HCT116 (cell line): ENCODE data around the gene SMG6. TPM values are rescaled to one million over a fixed set of nuclear protein-coding genes. Genes with fewer than 3 reads are reported as not detected.

ENCODE experiments used
- ATAC-seq: fragments of 200-7000 bp; cut with Tn5 transposase; 2 replicates; pipeline ENCODE4 v1.9.1; 2020; ENCODE audit warnings: mild to moderate bottlenecking, moderate library complexity
- BruUV-seq: library from RNA; stranded (reverse); fragments of 400-500 nt; replicated peaks from 2 replicates; lab custom pipeline; 2021; lab: Mats Ljungman, UMichigan
- CTCF ChIA-PET: fragments of 300-600 bp; sonication (Branson Sonifier 250); formaldehyde crosslinking; loops from one replicate; lab custom pipeline; 2021; ENCODE audit warnings: antibody characterized with exemption; lab: Charles Lee
- POLR2A ChIA-PET: fragments of 300-600, 350-600 bp; sonication (Branson Sonifier 250); formaldehyde crosslinking; loops from one replicate; lab custom pipeline; 2021; ENCODE audit warnings: antibody characterized with exemption; lab: Charles Lee
- RAD21 ChIA-PET, 2 experiments: fragments of 300-600 bp; sonication (Branson Sonifier 250); formaldehyde crosslinking; loops; one replicate each; lab custom pipeline; 2023; ENCODE audit warnings: low total read pairs in 2 of 2; ENCODE audit not compliant: uncharacterized antibody in 2 of 2, unreplicated experiment in 2 of 2, low non-redundant PET in 1 of 2; lab: Charles Lee
- DNase-seq: peaks from one replicate; pipeline ENCODE4 v3.0.0-alpha.2; 2010; ENCODE audit warnings: low read depth, low spot score
- H2AFZ ChIP-seq: fragments of 200-600 bp; shearing (Covaris generic), sonication (generic); 2 replicates; pipeline ENCODE4 v1.6.1; 2017; ENCODE audit warnings: low read depth, mixed run types, mixed read lengths, antibody characterized with exemption, low read length; ENCODE audit not compliant: poor library complexity, severe bottlenecking
- H3K27ac ChIP-seq: 2 replicates; pipeline ENCODE4 v1.5.1; 2012; ENCODE audit warnings: low read depth, low read length
- H3K27me3 ChIP-seq: fragments of 200-600 bp; sonication (generic); 2 replicates; pipeline ENCODE4 v1.6.1; 2016; ENCODE audit warnings: mixed run types, low read length, mixed read lengths; ENCODE audit not compliant: insufficient read depth
- H3K36me3 ChIP-seq, 2 experiments: fragments of 200-500 bp in 1 of 2; fragments of 200-600 bp in 1 of 2; sonication (Bioruptor generic) in 1 of 2; sonication (generic) in 1 of 2; 2 replicates each; pipeline versions ENCODE4 v1.5.1 to v1.6.1; 2014 to 2016; ENCODE audit warnings: low read length in 2 of 2, inconsistent platforms in 1 of 2, mixed read lengths in 1 of 2, mixed run types in 1 of 2; ENCODE audit not compliant: insufficient read depth in 2 of 2, control insufficient read depth in 1 of 2
- H3K4me1 ChIP-seq, 2 experiments: fragments of 200-600 bp in 1 of 2; sonication (generic) in 1 of 2; 2 replicates each; pipeline versions ENCODE4 v1.5.1 to v1.6.1; 2012 to 2017; ENCODE audit warnings: low read length in 2 of 2, inconsistent platforms in 1 of 2, mild to moderate bottlenecking in 1 of 2, mixed read lengths in 1 of 2, mixed run types in 1 of 2, moderate library complexity in 1 of 2; ENCODE audit not compliant: insufficient read depth in 2 of 2, control insufficient read depth in 1 of 2
- H3K4me2 ChIP-seq: fragments of 200-600 bp; sonication (generic); 2 replicates; pipeline ENCODE4 v1.6.1; 2017; ENCODE audit warnings: mixed run types, low read length, mixed read lengths
- H3K4me3 ChIP-seq, 2 experiments: fragments of 200-600 bp in 1 of 2; sonication (generic) in 1 of 2; replicated peaks in 1 of 2; 2 replicates each; pipeline ENCODE4 v1.5.1; 2011 to 2016; ENCODE audit warnings: low read length in 2 of 2, control low read depth in 1 of 2, low read depth in 1 of 2, mild to moderate bottlenecking in 1 of 2, mixed read lengths in 1 of 2, mixed run types in 1 of 2
- H3K79me2 ChIP-seq: fragments of 200-600 bp; sonication (generic); 2 replicates; pipeline ENCODE4 v1.6.1; 2017; ENCODE audit warnings: mild to moderate bottlenecking, mixed run types, low read length, moderate library complexity, mixed read lengths; ENCODE audit not compliant: insufficient read depth
- H3K9ac ChIP-seq: fragments of 200-600 bp; sonication (generic); 2 replicates; pipeline ENCODE4 v1.6.1; 2016; ENCODE audit warnings: low read length, mixed read lengths
- H3K9me2 ChIP-seq: fragments of 200-600 bp; sonication (generic), shearing (Covaris generic); 2 replicates; pipeline ENCODE4 v1.6.1; 2017; ENCODE audit warnings: mixed run types, mild to moderate bottlenecking, moderate library complexity; ENCODE audit not compliant: insufficient read depth
- H3K9me3 ChIP-seq, 2 experiments: fragments of 200-500 bp in 1 of 2; fragments of 200-600 bp in 1 of 2; sonication (Bioruptor generic) in 1 of 2; sonication (generic) in 1 of 2; 2 replicates each; pipeline ENCODE4 v1.6.1; 2014 to 2017; ENCODE audit warnings: low read length in 2 of 2, mixed read lengths in 2 of 2, inconsistent platforms in 1 of 2, low read depth in 1 of 2, mild to moderate bottlenecking in 1 of 2, mixed run types in 1 of 2, moderate library complexity in 1 of 2; ENCODE audit not compliant: control insufficient read depth in 1 of 2, insufficient read depth in 1 of 2
- H4K20me1 ChIP-seq: fragments of 200-600 bp; sonication (generic), shearing (Covaris generic); 2 replicates; pipeline ENCODE4 v1.6.1; 2017; ENCODE audit warnings: mixed run types, mild to moderate bottlenecking, moderate library complexity; ENCODE audit not compliant: insufficient read depth
- ATF3 ChIP-seq: IDR thresholded peaks from 2 replicates; pipeline ENCODE4 v1.6.1; 2012
- ELF1 ChIP-seq: IDR thresholded peaks from 2 replicates; pipeline ENCODE4 v1.6.1; 2012; ENCODE audit warnings: low read depth, borderline replicate concordance
- EZH2 ChIP-seq: fragments of 200-600 bp; sonication (generic); IDR thresholded peaks from 2 replicates; pipeline ENCODE4 v1.6.1; 2017; ENCODE audit warnings: antibody characterized with exemption, mixed run types
- EZH2phosphoT487 ChIP-seq: fragments of 200-600 bp; IDR thresholded peaks from 2 replicates; pipeline ENCODE4 v1.6.1; 2018; ENCODE audit warnings: antibody characterized with exemption, borderline replicate concordance
- FOSL1 ChIP-seq: IDR thresholded peaks from 2 replicates; pipeline ENCODE4 v1.6.1; 2012; ENCODE audit warnings: low read depth
- JUND ChIP-seq: IDR thresholded peaks from 2 replicates; pipeline ENCODE4 v1.6.1; 2012
- MAX ChIP-seq: IDR thresholded peaks from 2 replicates; pipeline ENCODE4 v1.6.1; 2012
- POLR2AphosphoS5 ChIP-seq: IDR thresholded peaks from 2 replicates; pipeline ENCODE4 v1.6.1; 2011; ENCODE audit warnings: mild to moderate bottlenecking, low read depth, low read length, moderate library complexity
- RAD21 ChIP-seq: IDR thresholded peaks from 2 replicates; pipeline ENCODE4 v1.6.1; 2012; ENCODE audit warnings: low read depth, mild to moderate bottlenecking
- REST ChIP-seq: IDR thresholded peaks from 2 replicates; pipeline ENCODE4 v1.6.1; 2012; ENCODE audit warnings: low read depth
- SIN3A ChIP-seq: IDR thresholded peaks from 2 replicates; pipeline ENCODE4 v1.6.1; 2012; ENCODE audit warnings: low read depth
- SP1 ChIP-seq: IDR thresholded peaks from 2 replicates; pipeline ENCODE4 v1.6.1; 2012; ENCODE audit warnings: low read depth
- SRF ChIP-seq: IDR thresholded peaks from 2 replicates; pipeline ENCODE4 v1.6.1; 2012; ENCODE audit warnings: low read depth
- YY1 ChIP-seq: IDR thresholded peaks from 2 replicates; pipeline ENCODE4 v1.6.1; 2011; ENCODE audit warnings: low read length, low read depth, moderate library complexity, mild to moderate bottlenecking; ENCODE audit not compliant: insufficient replicate concordance; ENCODE audit errors: extremely low read depth
- ZFX ChIP-seq: fragments of 450-650 bp; IDR thresholded peaks from 2 replicates; pipeline ENCODE4 v1.6.1; 2017
- ZNF274 ChIP-seq: fragments of 200-500 bp; sonication (Bioruptor generic); IDR thresholded peaks from 2 replicates; pipeline ENCODE4 v1.6.1; 2014; ENCODE audit warnings: mild to moderate bottlenecking, low read depth, low read length, inconsistent platforms
- intact Hi-C: fragments of 100-400 bp; cut with micrococcal nuclease; formaldehyde crosslinking; loops from 2 replicates; pipeline ENCODE4 v1.10.0; 2022
- total RNA-seq: library from RNA; stranded (reverse); gene quantifications from one replicate; pipeline ENCODE4 v1.2.1, GENCODE V29; 2021; ENCODE audit not compliant: unreplicated experiment

SMG6 gene
- total RNA-seq, 1 experiment from 2014 or later = 23.1 TPM

GRCh38 chr17:2151358-2152033 lies 152.1 kb downstream of the SMG6 start:
- H3K4me1 ChIP-seq = no peaks in the 10 kb centered on the region
- no peak overlapping the region for H3K9ac ChIP-seq
- no peaks in the 10 kb centered on the region for H3K9me3 ChIP-seq
- CTCF ChIA-PET = no interaction called here
- H2AFZ ChIP-seq = no peak overlapping the region
- DNase-seq = no peak
- no peak overlapping the region for H3K27ac ChIP-seq
- H3K4me2 ChIP-seq = no peak overlapping the region
- H3K36me3 ChIP-seq = no peaks in the 10 kb centered on the region
- POLR2A ChIA-PET = no interaction called here
- no peaks in the 10 kb centered on the region for H3K79me2 ChIP-seq
- BruUV-seq = no TSS peak
- no peaks in the 10 kb centered on the region for H3K9me2 ChIP-seq
- TF ChIP-seq ATF3 (no peak), FOSL1 (no peak), ZFX (no peak), ELF1 (no peak), SIN3A (no peak)
- RAD21 ChIA-PET = no interaction called here
- no peak for ATAC-seq
- H3K4me3 ChIP-seq = no peak overlapping the region
- intact Hi-C loops = no loop called here
- H4K20me1 ChIP-seq = no peaks in the 10 kb centered on the region
- H3K27me3 ChIP-seq = no peaks in the 10 kb centered on the region

- H3K27me3 ChIP-seq = no peaks in the 10 kb centered on the region
- POLR2A ChIA-PET = no interaction called here
- intact Hi-C loops = no loop called here
- TF ChIP-seq SIN3A = no peak
- TF ChIP-seq FOSL1 = no peak
- no peak for TF ChIP-seq ZFX
- TF ChIP-seq JUND = no peak
- TF ChIP-seq SRF = no peak
- no peak for TF ChIP-seq ELF1
- no peak for TF ChIP-seq EZH2
- TF ChIP-seq SP1 = no peak
- no peak for TF ChIP-seq POLR2AphosphoS5
- no peak for TF ChIP-seq EZH2phosphoT487
- TF ChIP-seq ATF3 = no peak
- TF ChIP-seq YY1 = no peak
- TF ChIP-seq REST = no peak
- no peak for TF ChIP-seq MAX
- no peak for TF ChIP-seq RAD21
- TF ChIP-seq ZNF274 = no peak
Measured at GRCh38 chr17:2150806-2151205, 152.8 kb downstream of the SMG6 start.

More at GRCh38 chr17:2150806-2151205, 152.8 kb downstream of the SMG6 start:
- H3K9me2 ChIP-seq = no peaks in the 10 kb centered on the region
- no peak overlapping the region for H3K27ac ChIP-seq
- BruUV-seq = no TSS peak
- ATAC-seq (no peak), DNase-seq (no peak)
- H2AFZ ChIP-seq = no peak overlapping the region
- H3K9me3 ChIP-seq = no peaks in the 10 kb centered on the region
- no peaks in the 10 kb centered on the region for H4K20me1 ChIP-seq
- no peaks in the 10 kb centered on the region for H3K4me1 ChIP-seq
- H3K79me2 ChIP-seq = no peaks in the 10 kb centered on the region
- ChIA-PET RAD21 (no interaction called here), CTCF (no interaction called here)
- no peak overlapping the region for H3K4me2 ChIP-seq
- H3K9ac ChIP-seq = no peak overlapping the region
- H3K4me3 ChIP-seq = no peak overlapping the region
- H3K36me3 ChIP-seq = no peaks in the 10 kb centered on the region
